HepG2 (cell line): ENCODE measurements around the gene RASIP1. TPM values are rescaled to one million over a fixed set of nuclear protein-coding genes. Genes with fewer than 3 reads are reported as not detected.

Experiments used
- GABPB1 ChIP-seq: IDR thresholded peaks from 2 replicates; pipeline ENCODE4 v1.6.1; 2016; ENCODE audit warnings: mild to moderate bottlenecking, missing genetic modification reagents, moderate library complexity, missing compliant biosample characterization
- HES4 ChIP-seq: sonication (generic); formaldehyde crosslinking; IDR thresholded peaks from 2 replicates; pipeline ENCODE4 v1.9.0; 2021; ENCODE audit warnings: mild to moderate bottlenecking, missing genetic modification reagents, borderline replicate concordance
- HIVEP1 ChIP-seq: sonication (generic); formaldehyde crosslinking; IDR thresholded peaks from 2 replicates; pipeline ENCODE4 v1.4.0; 2020; ENCODE audit warnings: mild to moderate bottlenecking, missing genetic modification reagents
- HMGXB4 ChIP-seq, 2 experiments: sonication (generic) in 1 of 2; formaldehyde crosslinking in 1 of 2; IDR thresholded peaks; 2 replicates each; pipeline versions ENCODE4 v1.4.0 to v1.6.1; 2018 to 2020; ENCODE audit warnings: missing genetic modification reagents in 2 of 2, borderline replicate concordance in 1 of 2, low read depth in 1 of 2, mild to moderate bottlenecking in 1 of 2, missing biosample characterization in 1 of 2
- ISL2 ChIP-seq: sonication (generic); formaldehyde crosslinking; IDR thresholded peaks from 2 replicates; pipeline ENCODE4 v1.5.0; 2020; ENCODE audit warnings: missing genetic modification reagents
- JUN ChIP-seq: sonication (generic); formaldehyde crosslinking; IDR thresholded peaks from 2 replicates; pipeline ENCODE4 v1.4.0; 2020; ENCODE audit warnings: mild to moderate bottlenecking, missing genetic modification reagents
- KDM1A ChIP-seq: IDR thresholded peaks from 2 replicates; pipeline ENCODE4 v1.6.1; 2016; ENCODE audit warnings: missing compliant biosample characterization
- KLF12 ChIP-seq: sonication (generic); formaldehyde crosslinking; IDR thresholded peaks from 2 replicates; pipeline ENCODE4 v1.4.0; 2020; ENCODE audit warnings: missing genetic modification reagents, borderline replicate concordance
- RAD51 ChIP-seq: fragments of 450-650 bp; IDR thresholded peaks from 2 replicates; pipeline ENCODE4 v1.6.1; 2016; ENCODE audit warnings: borderline replicate concordance
- SALL2 ChIP-seq: sonication (generic); formaldehyde crosslinking; IDR thresholded peaks from 2 replicates; pipeline ENCODE4 v1.8.1; 2023; ENCODE audit warnings: mild to moderate bottlenecking, missing genetic modification reagents, inconsistent platforms
- SP5 ChIP-seq: IDR thresholded peaks from 2 replicates; pipeline ENCODE4 v1.6.1; 2016; ENCODE audit warnings: low read depth, borderline replicate concordance
- YY1 ChIP-seq: IDR thresholded peaks from 2 replicates; pipeline ENCODE4 v1.6.1; 2011; ENCODE audit warnings: low read length, low read depth, moderate library complexity, mild to moderate bottlenecking; ENCODE audit not compliant: insufficient read depth, insufficient replicate concordance
- ZBTB38 ChIP-seq: sonication (generic); formaldehyde crosslinking; IDR thresholded peaks from 2 replicates; pipeline ENCODE4 v1.5.1; 2020; ENCODE audit warnings: mild to moderate bottlenecking, missing genetic modification reagents
- ZBTB7B ChIP-seq: sonication (generic); formaldehyde crosslinking; IDR thresholded peaks from 2 replicates; pipeline ENCODE4 v1.4.0; 2020; ENCODE audit warnings: missing genetic modification reagents
- ZNF143 ChIP-seq: sonication (generic); formaldehyde crosslinking; IDR thresholded peaks from 2 replicates; pipeline ENCODE4 v1.4.0; 2020; ENCODE audit warnings: missing genetic modification reagents
- ZNF556 ChIP-seq: sonication (generic); formaldehyde crosslinking; IDR thresholded peaks from 2 replicates; pipeline ENCODE4 v1.4.0; 2020; ENCODE audit warnings: mild to moderate bottlenecking, missing genetic modification reagents, borderline replicate concordance
- ZNF614 ChIP-seq: IDR thresholded peaks from 2 replicates; pipeline ENCODE4 v1.6.1; 2018; ENCODE audit warnings: missing biosample characterization, missing genetic modification reagents, inconsistent platforms, borderline replicate concordance
- polyA plus RNA-seq, 8 experiments: library from polyadenylated mRNA; depleted of rRNA in 3 of 8; stranded (reverse) in 7 of 8; unstranded in 1 of 8; fragments of >200 nt; fragmentation: Illumina TruSeq in 4 of 8; extraction: Trizol in 4 of 8; gene quantifications; 2 replicates each; pipeline versions ENCODE4 v1.2.1 to v1.2.3, GENCODE V29; 2011 to 2016; ENCODE audit warnings: low read depth in 4 of 8, missing spikeins in 1 of 8, mixed read lengths in 1 of 8; ENCODE audit not compliant: insufficient read depth in 1 of 8
- total RNA-seq, 5 experiments: library from RNA; depleted of rRNA; stranded (reverse); fragments of >200 nt; fragmentation: Illumina TruSeq; extraction: Trizol; gene quantifications; 2 replicates each; pipeline ENCODE4 v1.2.3, GENCODE V29; 2016; ENCODE audit warnings: low read depth in 1 of 5
- TF ChIP-seq, protein P1 (sequence below): sonication (generic); formaldehyde crosslinking; IDR thresholded peaks from 2 replicates; pipeline ENCODE4 v1.5.1; 2020; ENCODE audit warnings: mild to moderate bottlenecking, missing genetic modification reagents, moderate library complexity
- TF ChIP-seq, protein P2 (sequence below): sonication (generic); formaldehyde crosslinking; IDR thresholded peaks from 2 replicates; pipeline ENCODE4 v1.4.0; 2020; ENCODE audit warnings: missing genetic modification reagents

The RASIP1 gene
- total and polyA plus RNA-seq, 2 of the 13 experiments (the other 11 are each of a cell fraction or from before 2014, with no cell fraction given) = 0.44 to 0.58 TPM

DNA sequence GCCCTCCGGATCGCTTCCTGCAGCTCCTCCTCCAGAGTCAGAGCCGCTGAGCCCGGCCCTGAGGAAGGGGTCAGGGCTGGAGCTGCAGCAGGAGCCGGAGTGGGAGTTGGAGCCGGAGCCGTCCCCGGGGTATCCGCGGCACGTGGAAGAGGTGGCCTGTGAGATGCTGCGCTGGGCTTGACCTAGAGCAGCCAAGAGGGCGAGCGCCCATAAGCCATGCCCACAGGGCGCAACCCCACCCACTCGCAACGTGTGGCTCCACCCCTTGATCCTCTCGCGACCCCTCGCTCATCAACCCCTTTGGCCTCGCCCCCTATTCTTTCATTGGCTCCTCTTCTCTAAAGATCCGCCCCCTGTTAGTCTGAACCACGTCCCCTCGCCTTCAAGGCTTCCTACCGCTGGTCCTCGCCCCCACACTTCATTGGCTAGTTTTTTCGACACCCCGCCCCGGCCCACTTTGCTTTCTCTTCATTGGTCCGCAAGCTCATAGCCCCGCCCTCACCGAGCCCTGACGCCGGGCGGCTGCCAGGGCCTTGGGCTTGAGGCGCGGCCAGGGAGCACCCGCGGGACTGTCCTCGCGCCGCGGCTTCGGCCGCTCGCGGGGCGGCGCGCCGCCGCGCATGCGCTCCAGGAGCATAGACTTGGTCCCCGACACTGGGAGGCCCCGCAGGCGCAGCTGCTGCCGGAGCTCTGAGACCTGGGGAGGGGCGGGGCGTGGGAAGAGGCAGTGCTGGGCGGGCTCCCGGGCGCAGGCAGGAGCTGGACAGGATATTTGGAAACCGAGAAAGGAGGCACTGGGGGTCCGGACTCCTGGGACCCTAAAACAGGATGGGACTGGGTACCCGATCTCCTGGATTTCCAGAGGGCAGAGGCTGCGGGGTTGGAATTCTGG lies 26.3 kb downstream of the RASIP1 start (continued):
- TF ChIP-seq, protein P1, sequence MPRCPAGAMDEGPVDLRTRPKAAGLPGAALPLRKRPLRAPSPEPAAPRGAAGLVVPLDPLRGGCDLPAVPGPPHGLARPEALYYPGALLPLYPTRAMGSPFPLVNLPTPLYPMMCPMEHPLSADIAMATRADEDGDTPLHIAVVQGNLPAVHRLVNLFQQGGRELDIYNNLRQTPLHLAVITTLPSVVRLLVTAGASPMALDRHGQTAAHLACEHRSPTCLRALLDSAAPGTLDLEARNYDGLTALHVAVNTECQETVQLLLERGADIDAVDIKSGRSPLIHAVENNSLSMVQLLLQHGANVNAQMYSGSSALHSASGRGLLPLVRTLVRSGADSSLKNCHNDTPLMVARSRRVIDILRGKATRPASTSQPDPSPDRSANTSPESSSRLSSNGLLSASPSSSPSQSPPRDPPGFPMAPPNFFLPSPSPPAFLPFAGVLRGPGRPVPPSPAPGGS (CRISPR knock-in tag) = peak; percentile 77; the same call in 1 of the 2 replicates
- TF ChIP-seq SP5 (CRISPR knock-in tag) (0 out of 2 replicates have a peak, but pooled peaks have one; percentile 42), ZBTB7B (CRISPR knock-in tag) (peak; percentile 37; the same call in 1 of the 2 replicates), GABPB1 (CRISPR knock-in tag) (peak; percentile 68), HIVEP1 (CRISPR knock-in tag) (0 out of 2 replicates have a peak, but pooled peaks have one; percentile 28), ZBTB38 (CRISPR knock-in tag) (peak; percentile 52; the same call in 1 of the 2 replicates), ZNF614 (0 out of 2 replicates have a peak, but pooled peaks have one; percentile 41), KDM1A (CRISPR knock-in tag) (0 out of 2 replicates have a peak, but pooled peaks have one; percentile 12), RAD51 (no peak), YY1 (peak; percentile 43), ISL2 (no peak), ZNF556 (CRISPR knock-in tag) (no peak; the same call in 1 of the 2 replicates), JUN (CRISPR knock-in tag) (0 out of 2 replicates have a peak, but pooled peaks have one; percentile 38), ZNF143 (CRISPR knock-in tag) (no peak), SALL2 (CRISPR knock-in tag) (peak; percentile 47; the same call in 1 of the 2 replicates), HES4 (CRISPR knock-in tag) (0 out of 2 replicates have a peak, but pooled peaks have one; percentile 38), KLF12 (CRISPR knock-in tag) (peak; percentile 59; the same call in 1 of the 2 replicates), HMGXB4 (CRISPR knock-in tag; IDR thresholded peaks at IDR 0.05; ENCODE audit: borderline replicate concordance in 1 of 2, low read depth in 1 of 2) (peak in 1 of 2 experiments; percentile 43; a peak in 2 of 4 replicates)
- TF ChIP-seq, protein P2, sequence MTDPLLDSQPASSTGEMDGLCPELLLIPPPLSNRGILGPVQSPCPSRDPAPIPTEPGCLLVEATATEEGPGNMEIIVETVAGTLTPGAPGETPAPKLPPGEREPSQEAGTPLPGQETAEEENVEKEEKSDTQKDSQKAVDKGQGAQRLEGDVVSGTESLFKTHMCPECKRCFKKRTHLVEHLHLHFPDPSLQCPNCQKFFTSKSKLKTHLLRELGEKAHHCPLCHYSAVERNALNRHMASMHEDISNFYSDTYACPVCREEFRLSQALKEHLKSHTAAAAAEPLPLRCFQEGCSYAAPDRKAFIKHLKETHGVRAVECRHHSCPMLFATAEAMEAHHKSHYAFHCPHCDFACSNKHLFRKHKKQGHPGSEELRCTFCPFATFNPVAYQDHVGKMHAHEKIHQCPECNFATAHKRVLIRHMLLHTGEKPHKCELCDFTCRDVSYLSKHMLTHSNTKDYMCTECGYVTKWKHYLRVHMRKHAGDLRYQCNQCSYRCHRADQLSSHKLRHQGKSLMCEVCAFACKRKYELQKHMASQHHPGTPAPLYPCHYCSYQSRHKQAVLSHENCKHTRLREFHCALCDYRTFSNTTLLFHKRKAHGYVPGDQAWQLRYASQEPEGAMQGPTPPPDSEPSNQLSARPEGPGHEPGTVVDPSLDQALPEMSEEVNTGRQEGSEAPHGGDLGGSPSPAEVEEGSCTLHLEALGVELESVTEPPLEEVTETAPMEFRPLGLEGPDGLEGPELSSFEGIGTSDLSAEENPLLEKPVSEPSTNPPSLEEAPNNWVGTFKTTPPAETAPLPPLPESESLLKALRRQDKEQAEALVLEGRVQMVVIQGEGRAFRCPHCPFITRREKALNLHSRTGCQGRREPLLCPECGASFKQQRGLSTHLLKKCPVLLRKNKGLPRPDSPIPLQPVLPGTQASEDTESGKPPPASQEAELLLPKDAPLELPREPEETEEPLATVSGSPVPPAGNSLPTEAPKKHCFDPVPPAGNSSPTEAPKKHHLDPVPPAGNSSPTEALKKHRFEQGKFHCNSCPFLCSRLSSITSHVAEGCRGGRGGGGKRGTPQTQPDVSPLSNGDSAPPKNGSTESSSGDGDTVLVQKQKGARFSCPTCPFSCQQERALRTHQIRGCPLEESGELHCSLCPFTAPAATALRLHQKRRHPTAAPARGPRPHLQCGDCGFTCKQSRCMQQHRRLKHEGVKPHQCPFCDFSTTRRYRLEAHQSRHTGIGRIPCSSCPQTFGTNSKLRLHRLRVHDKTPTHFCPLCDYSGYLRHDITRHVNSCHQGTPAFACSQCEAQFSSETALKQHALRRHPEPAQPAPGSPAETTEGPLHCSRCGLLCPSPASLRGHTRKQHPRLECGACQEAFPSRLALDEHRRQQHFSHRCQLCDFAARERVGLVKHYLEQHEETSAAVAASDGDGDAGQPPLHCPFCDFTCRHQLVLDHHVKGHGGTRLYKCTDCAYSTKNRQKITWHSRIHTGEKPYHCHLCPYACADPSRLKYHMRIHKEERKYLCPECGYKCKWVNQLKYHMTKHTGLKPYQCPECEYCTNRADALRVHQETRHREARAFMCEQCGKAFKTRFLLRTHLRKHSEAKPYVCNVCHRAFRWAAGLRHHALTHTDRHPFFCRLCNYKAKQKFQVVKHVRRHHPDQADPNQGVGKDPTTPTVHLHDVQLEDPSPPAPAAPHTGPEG = peak; percentile 22; the same call in 1 of the 2 replicates
